ENCODE measurements around the gene PPARGC1A. TPM values are rescaled to one million over a fixed set of nuclear protein-coding genes. Genes with fewer than 3 reads are reported as not detected.

PPARGC1A gene
- total and polyA plus RNA-seq, 2 of the 13 experiments (the other 11 are each of a cell fraction or from before 2014, with no cell fraction given), result 20.7 to 37.3 TPM

DNA sequence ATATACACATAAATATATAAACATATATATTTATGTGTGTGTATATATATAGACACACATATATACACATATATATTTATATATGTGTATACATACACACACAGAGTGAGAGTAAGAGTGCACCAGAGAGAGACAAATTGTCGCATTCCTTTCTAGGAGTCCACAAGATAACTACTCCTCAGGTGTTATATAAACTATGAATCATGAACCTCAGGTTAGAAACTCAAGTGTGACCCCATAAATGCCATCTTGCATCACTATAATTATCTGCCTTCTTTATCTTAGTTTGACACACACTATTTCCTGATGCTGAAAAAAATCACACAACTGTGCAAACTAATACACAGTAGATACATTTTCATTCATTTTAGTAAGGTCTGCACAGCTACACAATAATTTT, 135.2 kb downstream of the PPARGC1A start:
- Histone ChIP-seq H3K4me3 (replicated peaks in 1 of 3; ENCODE audit: insufficient read depth in 1 of 3, low read depth in 2 of 3, low read length in 3 of 3) (no peak overlapping the region), H3K9me3 (ENCODE audit: low read length) (no peaks in the 10 kb centered on the region), H4K20me1 (ENCODE audit: insufficient read depth, low read length) (no peaks in the 10 kb centered on the region), H3K36me3 (replicated peaks in 1 of 2; ENCODE audit: control insufficient read depth in 1 of 2, insufficient read depth in 2 of 2, low read length in 2 of 2) (no peaks in the 10 kb centered on the region), H2AFZ (ENCODE audit: low read length) (no peak overlapping the region), H3K4me1 (ENCODE audit: insufficient read depth, low read length) (no peaks in the 10 kb centered on the region), H3K27me3 (ENCODE audit: control insufficient read depth in 1 of 2, insufficient read depth in 2 of 2, low read length in 2 of 2) (no peaks in the 10 kb centered on the region), H3K4me2 (ENCODE audit: low read depth, low read length) (no peak overlapping the region), H3K27ac (ENCODE audit: extremely low read length, insufficient read depth, low read length) (no peak overlapping the region), H3K79me2 (ENCODE audit: insufficient read depth, low read length) (no peaks in the 10 kb centered on the region), H3K9ac (ENCODE audit: insufficient read depth, low read depth, low read length) (no peak overlapping the region)
- no peak for TF ChIP-seq ZNF460 (CRISPR knock-in tag; IDR thresholded peaks at IDR 0.05; ENCODE audit: borderline replicate concordance)
- no peak for TF ChIP-seq ZFP36L1 (CRISPR knock-in tag; IDR thresholded peaks at IDR 0.05)
- no peak for TF ChIP-seq CCDC6 (CRISPR knock-in tag; IDR thresholded peaks at IDR 0.05)
- TF ChIP-seq CHD4 (IDR thresholded peaks at IDR 0.05; ENCODE audit: borderline replicate concordance, low read length), result no peak
- TF ChIP-seq RXRB (CRISPR knock-in tag; IDR thresholded peaks at IDR 0.05; ENCODE audit: borderline replicate concordance), result no peak
- no peak for TF ChIP-seq U2AF1 (optimal IDR thresholded peaks at IDR 0.05; ENCODE audit: low read depth, low read length)
- TF ChIP-seq ZNF574 (CRISPR knock-in tag; IDR thresholded peaks at IDR 0.05), result no peak
- ChIA-PET POLR2A (no interaction called here), CTCF (ENCODE audit: low intra/inter-chr PET ratio, low total read pairs) (no interaction called here)
- no peak for ATAC-seq
- in situ Hi-C loops (cut with HindIII; ENCODE audit: extremely low pct_ligation_motif_present, low pct_unique_long_range_greater_than_20kb), result no loop called here
- intact Hi-C loops (cut with micrococcal nuclease; ENCODE audit: unreplicated experiment), result no loop called here
- DNase-seq (ENCODE audit: low spot score), result no peak
- no TSS peak for BruUV-seq (replicated peaks)
- FAIRE-seq, result no peak
- WGBS (ENCODE audit: low lambda C conversion rate), result 18% methylated on average over 1 of the region's 1 CpG

Data from HepG2 (cell line).